ENCODE results near the gene MTR. TPM values are rescaled to one million over a fixed set of nuclear protein-coding genes. Genes with fewer than 3 reads are reported as not detected.

Gene MTR
- total and polyA plus RNA-seq, 10 donors: 4.4 to 65.4 (median 42.0) TPM

DNA sequence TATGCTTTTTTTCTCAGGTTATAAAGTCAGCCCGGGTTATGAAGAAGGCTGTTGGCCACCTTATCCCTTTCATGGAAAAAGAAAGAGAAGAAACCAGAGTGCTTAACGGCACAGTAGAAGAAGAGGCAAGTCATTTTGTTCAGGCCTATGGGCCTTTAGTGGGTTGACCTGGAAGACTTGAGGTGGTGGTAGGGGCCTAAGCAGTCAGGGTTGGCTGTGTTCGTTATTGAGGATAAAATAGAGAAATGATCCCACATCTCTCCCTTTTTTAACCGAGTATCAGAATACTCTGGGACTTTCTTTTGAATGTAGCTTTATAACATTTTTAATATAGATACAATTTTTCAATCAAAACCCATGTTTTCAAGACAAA, 67.1 kb downstream of the MTR start:
- H3K27ac ChIP-seq: peak overlapping the region in 3 of 8 donors; percentile 27 to 48 (median 48)
- intact Hi-C loops (cut with DNase I; ENCODE audit: low total_unique reads): loop anchor here (10.0 kb wide), 1 partner anchor 107 kb away; no protein-coding TSS in a partner anchor
- TF ChIP-seq POLR2A (IDR thresholded peaks at IDR 0.05) (no peak), POLR2AphosphoS5 (IDR thresholded peaks at IDR 0.05) (no peak)
- TF ChIP-seq, protein P1, sequence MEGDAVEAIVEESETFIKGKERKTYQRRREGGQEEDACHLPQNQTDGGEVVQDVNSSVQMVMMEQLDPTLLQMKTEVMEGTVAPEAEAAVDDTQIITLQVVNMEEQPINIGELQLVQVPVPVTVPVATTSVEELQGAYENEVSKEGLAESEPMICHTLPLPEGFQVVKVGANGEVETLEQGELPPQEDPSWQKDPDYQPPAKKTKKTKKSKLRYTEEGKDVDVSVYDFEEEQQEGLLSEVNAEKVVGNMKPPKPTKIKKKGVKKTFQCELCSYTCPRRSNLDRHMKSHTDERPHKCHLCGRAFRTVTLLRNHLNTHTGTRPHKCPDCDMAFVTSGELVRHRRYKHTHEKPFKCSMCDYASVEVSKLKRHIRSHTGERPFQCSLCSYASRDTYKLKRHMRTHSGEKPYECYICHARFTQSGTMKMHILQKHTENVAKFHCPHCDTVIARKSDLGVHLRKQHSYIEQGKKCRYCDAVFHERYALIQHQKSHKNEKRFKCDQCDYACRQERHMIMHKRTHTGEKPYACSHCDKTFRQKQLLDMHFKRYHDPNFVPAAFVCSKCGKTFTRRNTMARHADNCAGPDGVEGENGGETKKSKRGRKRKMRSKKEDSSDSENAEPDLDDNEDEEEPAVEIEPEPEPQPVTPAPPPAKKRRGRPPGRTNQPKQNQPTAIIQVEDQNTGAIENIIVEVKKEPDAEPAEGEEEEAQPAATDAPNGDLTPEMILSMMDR (IDR thresholded peaks at IDR 0.05 in 8 of 11, conservative IDR thresholded peaks at IDR 0.05 in 3 of 11): no peak
- WGBS, 5 donors: 90 to 96% (median 91%) methylated on average over 4 of the region's 4 CpGs
- H3K4me1 ChIP-seq: peaks cover 0 to 27% (median 0%) of the 10 kb centered on the region in 6 donors
- H3K9me3 ChIP-seq: no peaks in the 10 kb centered on the region
- no peaks in the 10 kb centered on the region for H3K27me3 ChIP-seq (replicated peaks in 1 of 7)
- DNase-seq: no peak
- peaks cover 2 to 100% (median 48%) of the 10 kb centered on the region in 6 donors for H3K36me3 ChIP-seq
- H3K4me3 ChIP-seq: no peak overlapping the region

DNA sequence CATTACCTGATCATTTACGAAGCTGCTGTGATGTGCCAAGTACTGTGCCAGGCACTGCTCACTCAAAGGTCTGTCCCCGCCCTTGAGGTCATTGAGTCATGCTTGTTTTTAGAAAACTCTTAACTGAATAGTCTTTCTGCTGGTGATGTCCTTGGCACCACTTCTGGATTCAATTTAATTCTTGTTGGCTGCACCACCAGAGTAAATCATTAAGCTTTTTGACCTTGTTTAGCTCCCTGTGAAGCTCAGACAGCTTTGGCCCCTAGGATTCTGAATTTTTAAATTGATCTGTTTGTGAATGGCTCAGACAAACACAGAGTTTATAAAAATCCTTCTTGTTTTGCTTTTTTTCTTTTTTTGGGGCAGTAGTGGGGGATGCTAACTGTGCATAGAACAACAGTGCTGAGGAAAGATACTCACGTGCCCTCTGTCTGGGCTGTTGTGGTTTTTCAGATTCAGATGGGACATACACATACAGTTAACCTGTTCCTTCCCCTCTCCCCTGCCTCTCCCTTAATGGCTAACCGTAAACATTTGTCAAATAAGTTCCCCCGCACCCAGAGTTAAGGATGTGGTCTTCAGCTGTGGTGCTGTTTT, 67.6 kb downstream of the MTR start:
- TF ChIP-seq, protein P1 (IDR thresholded peaks at IDR 0.05 in 8 of 11, conservative IDR thresholded peaks at IDR 0.05 in 3 of 11): no peak
- TF ChIP-seq POLR2A (IDR thresholded peaks at IDR 0.05): no peak
- TF ChIP-seq POLR2AphosphoS5 (IDR thresholded peaks at IDR 0.05): no peak
- 68 to 78% (median 74%) methylated on average over 5 of the region's 5 CpGs for WGBS, 5 donors
- Histone ChIP-seq H3K27ac (peak overlapping the region in 3 of 8 donors; percentile 20 to 48 (median 48)), H3K4me1 (peaks cover 0 to 27% (median 0%) of the 10 kb centered on the region in 6 donors), H3K36me3 (peaks cover 0 to 100% (median 45%) of the 10 kb centered on the region in 6 donors), H3K9me3 (no peaks in the 10 kb centered on the region), H3K4me3 (no peak overlapping the region), H3K27me3 (replicated peaks in 1 of 7) (no peaks in the 10 kb centered on the region)
- DNase-seq: no peak
- intact Hi-C loops (cut with DNase I; ENCODE audit: low total_unique reads): loop anchor here (10.0 kb wide), 1 partner anchor 108 kb away; no protein-coding TSS in a partner anchor

DNA sequence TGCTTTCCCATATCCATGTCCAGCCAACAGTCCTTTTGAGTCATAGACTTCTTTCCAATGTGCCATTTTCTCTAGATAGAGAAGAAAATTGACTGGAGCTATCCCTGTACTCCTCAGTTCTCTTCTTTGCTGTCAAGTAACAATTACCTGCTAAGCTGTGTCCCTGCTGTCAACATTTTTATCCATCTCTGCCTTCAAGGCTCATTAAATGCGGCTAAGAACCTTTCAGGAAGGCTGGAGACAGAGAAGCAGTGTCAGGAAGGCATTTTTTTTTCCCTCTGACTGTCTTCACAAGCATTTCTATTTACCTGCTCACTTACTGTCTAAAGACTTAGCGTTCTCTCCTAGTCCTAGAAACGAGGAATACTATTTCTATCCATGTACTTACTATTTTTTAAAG, 69.1 kb downstream of the MTR start:
- intact Hi-C loops (cut with DNase I; ENCODE audit: low total_unique reads): loop anchor here (10.0 kb wide), 1 partner anchor 109 kb away; no protein-coding TSS in a partner anchor
- Histone ChIP-seq H3K4me3 (no peak overlapping the region), H3K4me1 (peaks cover 0 to 31% (median 1%) of the 10 kb centered on the region in 6 donors), H3K36me3 (peaks cover 0 to 98% (median 36%) of the 10 kb centered on the region in 6 donors), H3K27me3 (replicated peaks in 1 of 7) (no peaks in the 10 kb centered on the region), H3K27ac (no peak overlapping the region), H3K9me3 (no peaks in the 10 kb centered on the region)
- TF ChIP-seq, protein P1 (IDR thresholded peaks at IDR 0.05 in 8 of 11, conservative IDR thresholded peaks at IDR 0.05 in 3 of 11): no peak
- TF ChIP-seq POLR2AphosphoS5 (IDR thresholded peaks at IDR 0.05) (no peak), POLR2A (IDR thresholded peaks at IDR 0.05) (no peak)
- WGBS, 5 donors: 92 to 99% (median 97%) methylated on average over 3 of the region's 3 CpGs
- no peak for DNase-seq

DNA sequence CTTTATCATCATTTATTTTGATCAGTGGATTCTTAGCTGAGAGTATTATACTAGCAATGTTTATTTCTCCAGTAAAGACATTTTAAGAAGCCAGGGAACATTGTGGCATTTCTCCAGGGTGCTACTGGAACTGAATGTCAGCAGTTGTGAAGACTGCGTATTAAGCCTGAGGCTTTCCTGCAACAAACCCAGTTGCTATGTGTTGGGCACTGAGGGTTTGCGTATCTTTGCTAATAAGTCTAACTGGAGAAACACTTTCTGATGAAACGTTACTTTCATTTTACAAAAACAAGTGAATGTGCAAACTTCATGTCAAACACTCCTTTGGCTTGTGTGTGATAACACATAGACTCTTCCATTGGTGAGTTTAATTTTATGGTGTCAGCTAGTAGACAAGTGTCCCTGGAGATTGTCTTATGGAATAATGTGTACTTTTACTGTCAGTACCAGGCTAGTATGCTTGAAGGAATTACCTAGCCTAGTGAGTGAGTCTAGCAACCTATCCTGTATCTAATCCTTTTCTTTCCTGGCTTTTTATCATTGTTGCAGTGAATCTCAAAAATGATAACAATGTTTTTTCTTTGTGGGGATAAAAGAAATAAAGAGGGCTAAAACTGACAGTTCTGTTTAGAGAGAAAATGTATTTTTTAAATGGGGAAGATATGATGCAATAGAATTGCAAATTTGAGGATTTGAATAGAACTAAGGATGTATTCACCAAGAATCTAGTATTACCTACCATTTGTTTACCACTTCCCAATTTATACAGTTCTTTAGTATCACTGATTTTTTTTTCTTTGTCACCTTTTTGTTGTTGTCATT, 70.1 kb downstream of the MTR start:
- 62 to 97% (median 89%) methylated on average over 3 of the region's 3 CpGs for WGBS, 5 donors
- intact Hi-C loops (cut with DNase I; ENCODE audit: low total_unique reads): loop anchor here (10.0 kb wide), 1 partner anchor 110 kb away; no protein-coding TSS in a partner anchor
- TF ChIP-seq POLR2AphosphoS5 (IDR thresholded peaks at IDR 0.05) (no peak), POLR2A (IDR thresholded peaks at IDR 0.05) (no peak)
- TF ChIP-seq, protein P1 (IDR thresholded peaks at IDR 0.05 in 8 of 11, conservative IDR thresholded peaks at IDR 0.05 in 3 of 11): no peak
- H3K36me3 ChIP-seq: peaks cover 0 to 98% (median 38%) of the 10 kb centered on the region in 6 donors
- H3K9me3 ChIP-seq: no peaks in the 10 kb centered on the region
- no peak overlapping the region for H3K4me3 ChIP-seq
- peaks cover 0 to 41% (median 2%) of the 10 kb centered on the region in 6 donors for H3K4me1 ChIP-seq
- no peak overlapping the region for H3K27ac ChIP-seq
- no peaks in the 10 kb centered on the region for H3K27me3 ChIP-seq (replicated peaks in 1 of 7)
- no peak for DNase-seq
